ENCODE measurements around the gene IFITM2.
A peak's percentile ranks its signal among the peaks of the same experiment; 100 is the strongest.

Gene IFITM2

DNA sequence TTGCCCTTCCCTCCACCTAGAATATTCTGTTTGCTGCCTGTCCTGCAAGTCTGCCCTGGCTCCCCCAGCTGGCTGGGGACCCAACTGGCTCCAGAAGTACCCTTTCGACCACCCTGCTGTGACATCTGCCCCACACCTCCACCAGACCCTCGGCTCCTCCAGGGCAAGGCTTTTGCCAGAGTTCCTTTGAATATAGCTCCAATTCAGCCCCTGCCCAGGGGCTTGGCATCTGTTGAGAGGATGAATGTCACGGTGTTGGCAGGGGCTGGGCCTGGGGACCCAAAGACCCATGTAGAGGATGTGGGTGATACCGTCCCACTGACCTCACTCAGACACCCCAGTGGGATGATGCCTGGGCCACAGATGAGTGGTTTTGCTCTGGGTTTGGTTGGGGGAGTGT is 25.4 kb upstream of the IFITM2 start:
- DNase-seq, result no peak

DNA sequence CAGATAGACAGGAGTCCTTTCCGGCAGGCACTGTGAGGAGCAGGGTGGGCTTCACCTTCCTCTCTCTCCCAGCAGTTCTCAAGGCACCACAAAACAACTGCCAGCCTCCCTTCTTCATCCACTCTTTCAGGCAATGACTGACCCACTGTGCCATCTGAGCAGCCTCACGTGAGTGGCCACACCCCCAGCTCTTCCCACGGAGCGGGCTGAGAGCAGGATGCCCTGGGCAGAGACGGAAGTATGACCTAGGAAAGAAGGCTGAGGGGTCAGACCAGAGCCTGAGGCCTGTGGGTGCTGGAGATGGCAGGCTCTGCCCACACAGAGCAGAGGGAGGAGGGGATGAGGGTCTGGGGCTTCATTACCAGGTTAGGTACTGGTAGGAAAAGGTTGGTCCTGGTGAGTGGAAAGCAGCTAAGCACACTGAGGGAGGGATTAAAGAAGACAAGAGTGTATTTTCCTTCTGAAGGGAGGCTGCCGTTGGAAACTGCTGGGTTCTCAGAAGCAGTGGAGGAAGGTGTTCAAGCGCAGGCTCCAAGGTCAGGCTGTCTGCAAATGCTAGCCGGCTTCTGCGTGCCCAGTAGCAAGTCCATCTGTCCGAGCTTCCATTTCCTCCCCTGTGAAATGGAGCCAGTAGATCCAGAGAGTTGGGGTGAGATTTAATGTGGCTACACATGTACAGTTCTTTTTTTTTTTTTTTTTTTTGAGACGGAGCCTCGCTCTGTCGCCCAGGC is 24.8 kb upstream of the IFITM2 start:
- no peak for DNase-seq

DNA sequence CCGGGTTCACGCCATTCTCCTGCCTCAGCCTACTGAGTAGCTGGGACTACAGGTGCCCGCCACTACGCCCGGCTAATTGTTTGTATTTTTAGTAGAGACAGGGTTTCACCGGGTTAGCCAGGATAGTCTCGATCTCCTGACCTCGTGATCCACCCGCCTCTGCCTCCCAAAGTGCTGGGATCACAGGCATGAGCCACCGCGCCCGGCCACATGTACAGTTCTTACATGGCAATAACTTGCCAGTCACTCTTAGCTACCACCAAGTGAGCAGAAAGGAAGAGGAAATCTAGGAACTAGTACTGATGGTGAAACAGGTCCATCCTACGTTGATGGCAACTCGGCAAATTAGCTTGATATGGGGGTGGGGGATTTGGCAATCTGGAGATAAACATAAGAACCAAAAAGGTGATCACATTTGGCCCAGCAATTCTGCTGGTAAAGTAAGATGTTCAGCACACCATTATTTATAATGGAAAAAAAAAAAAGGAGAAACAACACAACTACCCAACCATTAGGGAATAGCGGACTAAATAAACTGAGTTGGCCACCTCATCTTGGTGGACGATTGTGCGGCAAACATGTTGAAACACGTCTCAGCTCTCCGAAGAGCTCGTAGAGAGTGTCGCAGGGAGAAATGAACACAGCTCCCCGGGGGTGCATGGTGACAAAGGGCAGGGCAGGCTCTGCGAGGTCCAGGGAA is 24.1 kb upstream of the IFITM2 start:
- no peak for DNase-seq

DNA sequence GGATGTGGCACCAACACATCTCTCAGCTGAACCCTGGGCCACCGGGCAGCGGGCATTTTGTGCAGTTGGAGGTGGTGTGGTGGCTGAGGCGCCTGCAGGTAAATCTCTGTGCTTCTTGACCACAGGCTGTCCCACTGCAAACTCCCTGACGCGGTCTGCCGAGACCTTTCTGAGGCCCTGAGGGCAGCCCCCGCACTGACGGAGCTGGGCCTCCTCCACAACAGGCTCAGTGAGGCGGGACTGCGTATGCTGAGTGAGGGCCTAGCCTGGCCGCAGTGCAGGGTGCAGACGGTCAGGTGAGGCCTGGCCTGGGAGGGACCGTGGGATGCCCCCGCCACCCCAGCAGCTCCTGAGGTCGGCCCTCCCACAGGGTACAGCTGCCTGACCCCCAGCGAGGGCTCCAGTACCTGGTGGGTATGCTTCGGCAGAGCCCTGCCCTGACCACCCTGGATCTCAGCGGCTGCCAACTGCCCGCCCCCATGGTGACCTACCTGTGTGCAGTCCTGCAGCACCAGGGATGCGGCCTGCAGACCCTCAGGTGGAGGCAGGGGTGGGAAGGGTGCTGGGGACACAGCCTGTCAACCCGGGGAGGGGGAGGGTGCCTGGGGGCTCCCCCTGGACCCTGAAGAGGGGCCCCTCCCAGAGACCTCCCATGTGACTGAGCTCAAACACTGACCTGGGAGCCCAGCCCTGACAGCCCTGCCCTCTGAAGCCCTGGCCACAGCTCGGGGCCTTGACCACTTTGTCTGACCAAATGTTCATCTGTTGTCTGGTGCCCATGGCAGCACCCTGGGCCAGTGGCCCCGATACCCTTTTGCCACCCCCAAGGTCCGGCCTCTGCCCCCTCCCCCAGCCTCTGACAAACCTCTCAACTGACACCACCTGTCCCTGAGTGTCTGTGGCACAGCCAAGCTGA is 23.3 kb upstream of the IFITM2 start:
- no peak for DNase-seq

DNA sequence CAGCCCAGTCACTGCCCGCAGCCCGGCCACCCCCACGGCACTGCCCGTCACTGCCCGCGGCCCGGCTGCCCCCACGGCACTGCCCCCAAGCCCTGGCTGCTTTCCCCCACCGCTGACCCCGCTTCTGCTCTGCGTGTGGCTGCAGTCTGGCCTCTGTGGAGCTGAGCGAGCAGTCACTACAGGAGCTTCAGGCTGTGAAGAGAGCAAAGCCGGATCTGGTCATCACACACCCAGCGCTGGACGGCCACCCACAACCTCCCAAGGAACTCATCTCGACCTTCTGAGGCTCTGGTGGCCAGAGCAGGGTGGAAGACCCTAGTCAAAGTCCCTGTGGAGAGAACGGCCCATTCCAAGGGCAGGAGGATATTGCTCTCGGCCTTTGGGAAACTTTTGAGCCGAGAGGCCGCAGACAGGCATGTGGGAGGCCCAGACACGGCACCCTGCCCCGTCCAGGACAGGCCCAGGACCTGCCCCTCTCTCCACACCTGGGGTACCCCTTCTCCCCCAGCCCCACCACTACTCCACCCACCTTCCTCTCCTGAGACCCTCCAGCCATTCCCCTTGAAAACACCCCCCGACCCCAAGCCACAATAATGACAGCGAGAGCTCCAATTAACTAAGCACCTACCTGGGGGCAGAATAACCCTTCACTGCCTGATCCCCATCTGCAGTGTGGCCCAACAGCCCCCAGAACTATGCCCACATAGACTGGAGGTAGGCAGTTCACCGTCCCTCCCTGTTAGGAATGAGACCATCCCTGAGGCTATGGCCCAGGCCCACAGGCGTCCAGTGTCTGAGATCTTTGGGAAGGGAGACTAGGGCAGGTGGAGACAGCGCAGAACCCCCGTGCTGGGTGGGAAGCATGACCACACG is 22.4 kb upstream of the IFITM2 start:
- no peak for DNase-seq

DNA sequence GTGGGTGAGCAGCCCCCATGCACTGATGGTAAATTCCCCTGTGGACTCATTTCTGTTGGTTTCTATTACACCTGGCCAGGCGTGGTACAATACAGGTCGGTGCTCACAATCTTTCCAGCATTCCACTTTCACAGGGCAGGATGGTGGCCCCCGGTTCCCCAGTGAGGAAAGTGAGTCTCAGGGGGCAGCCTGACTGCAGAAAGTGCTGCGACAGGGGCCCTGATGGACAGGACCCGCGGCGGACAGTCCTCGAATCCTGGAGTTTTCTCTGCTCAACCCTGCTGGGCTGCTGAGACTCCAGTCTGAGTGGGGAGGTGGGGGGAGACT is 21.8 kb upstream of the IFITM2 start:
- no peak for DNase-seq

DNA sequence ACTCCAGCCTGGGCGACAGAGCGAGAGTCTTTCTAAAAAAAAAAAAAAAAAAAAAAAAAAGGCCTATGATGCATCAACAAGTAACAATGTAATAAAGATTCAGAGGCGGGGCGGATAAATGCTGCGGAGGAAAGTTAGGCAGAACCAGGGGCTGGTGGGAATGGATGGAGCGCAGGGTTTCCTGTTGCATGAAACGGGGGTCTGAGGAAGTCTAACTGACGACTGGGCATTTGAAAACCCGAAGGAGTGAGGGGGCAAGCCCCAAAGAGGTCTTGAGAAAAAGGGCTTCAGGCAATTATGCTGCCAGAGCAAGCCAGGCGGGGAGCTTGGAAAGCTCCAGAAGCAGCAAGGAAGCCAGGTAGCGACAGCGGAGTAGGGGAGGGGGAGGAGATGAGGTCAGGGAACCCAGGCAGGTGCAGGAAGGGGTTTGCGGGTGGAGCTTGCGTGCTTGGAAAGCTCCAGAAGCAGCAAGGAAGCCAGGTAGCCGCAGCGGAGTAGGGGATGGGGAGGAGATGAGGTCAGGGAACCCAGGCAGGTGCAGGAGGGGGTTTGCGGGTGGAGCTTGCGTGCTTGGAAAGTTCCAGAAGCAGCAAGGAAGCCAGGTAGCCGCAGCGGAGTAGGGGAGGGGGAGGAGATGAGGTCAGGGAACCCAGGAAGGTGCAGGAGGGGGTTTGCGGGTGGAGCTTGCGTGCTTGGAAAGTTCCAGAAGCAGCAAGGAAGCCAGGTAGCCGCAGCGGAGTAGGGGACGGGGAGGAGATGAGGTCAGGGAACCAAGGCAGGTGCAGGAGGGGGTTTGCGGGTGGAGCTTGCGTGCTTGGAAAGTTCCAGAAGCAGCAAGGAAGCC is 20.4 kb upstream of the IFITM2 start:
- DNase-seq, result peak; percentile 79

DNA sequence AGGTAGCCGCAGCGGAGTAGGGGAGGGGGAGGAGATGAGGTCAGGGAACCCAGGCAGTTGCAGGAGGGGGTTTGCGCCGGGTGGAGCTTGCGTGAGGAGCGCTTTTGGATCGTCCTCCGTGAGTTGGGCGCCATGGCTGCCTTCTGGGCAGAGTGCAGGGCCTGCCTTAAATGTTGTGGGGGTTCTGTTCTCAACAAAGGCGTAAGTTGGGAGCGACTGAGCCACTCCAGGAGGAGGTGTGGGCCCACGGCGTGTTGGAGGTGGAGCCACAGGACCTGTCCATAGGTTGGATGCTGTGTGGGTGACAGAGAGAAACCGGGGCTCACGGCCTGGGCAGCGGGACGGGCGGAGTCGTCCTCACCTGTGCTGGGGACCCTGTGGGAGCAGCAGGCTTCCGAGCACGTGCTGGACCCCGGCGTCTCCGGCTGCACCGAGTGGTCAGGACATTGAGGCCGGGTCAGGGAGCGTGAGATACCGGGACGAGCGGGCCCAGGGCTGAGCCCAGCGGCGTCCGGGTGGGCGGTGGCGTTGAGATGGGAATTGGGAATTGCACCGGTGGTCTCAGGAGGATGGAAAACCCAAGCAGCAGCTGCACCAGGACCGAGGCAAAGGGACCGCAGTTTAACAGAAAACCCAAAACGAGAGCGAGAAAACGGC is 19.7 kb upstream of the IFITM2 start:
- DNase-seq, result no peak

DNA sequence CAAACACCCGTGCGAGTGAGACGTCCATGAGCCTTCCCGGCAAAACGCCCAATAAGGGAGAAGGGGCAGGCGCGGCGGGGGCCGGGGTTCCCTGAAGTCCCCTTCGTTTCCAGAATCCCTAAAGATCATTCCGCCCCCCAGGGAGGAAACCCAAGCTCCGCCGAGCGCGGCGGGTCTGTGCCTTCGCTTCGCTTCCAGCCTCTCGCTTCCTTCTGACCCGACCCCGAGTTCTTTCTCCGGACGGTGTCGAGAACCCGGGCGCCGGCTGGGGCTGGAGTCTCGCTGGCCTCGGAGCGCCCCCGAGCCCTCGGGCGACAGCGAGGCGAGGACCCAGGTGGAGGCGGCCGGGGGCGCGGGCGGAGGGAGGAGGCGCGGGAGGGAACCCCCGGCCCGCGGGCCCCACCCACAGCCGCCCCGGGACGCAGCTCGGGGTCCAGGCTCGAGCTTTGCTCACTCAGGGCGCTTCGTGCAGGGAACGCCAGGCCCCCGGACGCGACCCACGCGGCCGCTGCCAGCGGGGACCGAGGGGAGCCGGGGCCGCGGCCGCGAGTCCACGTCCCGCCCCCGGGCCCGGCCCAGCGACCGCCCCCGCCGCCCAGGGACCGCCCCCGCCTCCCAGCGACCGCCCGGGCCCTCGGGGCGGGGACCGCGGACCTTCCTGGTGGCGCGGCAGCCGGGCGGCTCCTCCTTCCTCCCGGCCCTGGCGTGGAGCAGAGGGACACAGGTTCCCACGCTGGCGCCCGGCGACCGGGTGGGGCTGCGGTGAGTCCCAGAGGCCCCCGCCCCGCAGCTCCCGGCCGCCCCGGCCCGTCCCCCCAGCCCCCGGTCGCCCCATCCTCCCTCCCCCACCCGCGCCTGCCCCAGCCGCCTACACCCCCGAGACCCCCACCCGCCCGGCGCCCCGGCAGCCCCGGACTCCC is 18.9 kb upstream of the IFITM2 start, which contains the start of gene PGGHG:
PGGHG (plus strand) TSS at position 649 of the 920 bp plus-strand sequence. CDS start 691 bp downstream, outside the sequence.
- peak; percentile 68 for DNase-seq

DNA sequence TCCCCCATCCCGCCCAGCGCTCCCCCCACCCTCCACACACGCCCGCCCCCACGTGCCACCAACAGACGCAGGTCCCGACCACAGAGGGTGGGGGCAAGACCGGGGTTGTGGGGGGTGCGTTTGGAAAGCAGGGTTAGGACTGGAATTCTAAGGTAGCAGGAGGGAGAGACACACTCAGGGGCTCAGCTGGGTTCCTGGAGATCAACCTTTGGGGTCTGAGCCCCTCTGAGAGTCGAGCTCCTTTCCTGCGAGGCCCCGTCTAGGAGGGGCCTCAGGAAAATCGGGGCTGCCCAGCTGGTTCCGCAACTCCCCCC is 18.3 kb upstream of the IFITM2 start:
- DNase-seq, result no peak

DNA sequence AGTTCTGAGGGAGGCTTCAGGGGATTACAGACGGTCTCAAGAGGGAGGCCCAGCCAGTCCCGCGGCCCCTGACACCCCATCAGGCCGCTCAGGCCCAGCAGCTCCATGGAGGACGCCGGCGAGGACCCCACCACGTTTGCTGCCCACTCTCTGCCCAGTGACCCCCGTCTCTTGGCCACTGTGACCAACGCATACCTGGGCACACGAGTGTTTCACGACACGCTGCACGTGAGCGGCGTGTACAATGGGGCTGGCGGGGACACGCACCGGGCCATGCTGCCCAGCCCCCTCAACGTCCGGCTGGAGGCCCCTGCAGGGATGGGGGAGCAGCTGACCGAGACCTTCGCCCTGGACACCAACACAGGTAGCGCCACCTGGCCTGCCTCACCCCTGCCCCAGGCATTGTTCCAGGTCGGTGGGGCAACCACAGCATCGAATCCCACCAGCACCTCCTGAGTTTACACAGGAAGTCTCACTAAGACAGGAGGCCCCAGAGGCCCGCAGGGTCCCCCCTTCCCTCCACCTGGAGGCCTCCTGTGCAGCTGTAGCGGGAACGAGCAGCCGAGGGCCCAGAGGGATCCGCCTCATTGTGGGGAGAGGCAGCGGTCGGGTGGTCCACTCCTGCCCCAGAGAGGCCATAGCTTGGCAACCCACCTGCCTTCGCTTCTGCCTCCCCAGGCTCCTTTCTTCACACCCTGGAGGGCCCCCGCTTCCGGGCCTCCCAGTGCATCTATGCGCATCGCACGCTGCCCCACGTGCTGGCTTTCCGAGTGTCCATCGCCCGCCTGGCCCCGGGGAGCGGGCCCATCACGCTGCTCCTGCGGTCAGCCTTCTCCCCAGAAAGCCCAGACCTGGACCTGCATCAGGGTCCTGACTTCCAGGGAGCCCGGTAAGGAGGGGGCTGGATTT is 17.6 kb upstream of the IFITM2 start:
- no peak for DNase-seq

DNA sequence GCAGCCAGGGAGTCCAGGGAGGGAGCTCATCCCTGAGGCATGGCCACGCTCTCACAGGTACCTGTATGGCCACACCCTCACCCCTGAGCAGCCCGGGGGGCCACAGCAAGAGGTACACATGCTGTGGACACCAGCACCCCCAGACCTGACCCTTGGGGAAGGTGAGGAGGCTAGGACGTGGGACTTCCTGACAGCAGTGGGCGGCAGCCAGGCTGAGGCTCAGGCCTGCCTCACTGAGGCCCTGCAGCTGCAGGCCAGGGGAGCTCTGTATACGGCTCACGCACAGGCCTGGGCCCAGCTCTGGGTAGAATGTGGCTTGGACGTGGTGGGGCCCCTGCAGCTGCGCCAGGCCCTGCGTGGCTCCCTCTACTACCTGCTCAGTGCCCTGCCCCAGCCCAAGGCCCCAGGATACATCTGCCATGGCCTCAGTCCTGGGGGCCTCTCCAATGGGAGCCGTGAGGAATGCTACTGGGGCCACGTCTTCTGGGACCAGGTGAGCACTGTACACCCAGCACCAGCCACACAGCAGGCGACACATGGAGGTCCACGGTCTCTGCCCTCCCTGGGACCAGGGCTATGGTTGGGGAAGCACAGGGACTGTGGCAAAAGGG is 16.9 kb upstream of the IFITM2 start:
- DNase-seq, result no peak

DNA sequence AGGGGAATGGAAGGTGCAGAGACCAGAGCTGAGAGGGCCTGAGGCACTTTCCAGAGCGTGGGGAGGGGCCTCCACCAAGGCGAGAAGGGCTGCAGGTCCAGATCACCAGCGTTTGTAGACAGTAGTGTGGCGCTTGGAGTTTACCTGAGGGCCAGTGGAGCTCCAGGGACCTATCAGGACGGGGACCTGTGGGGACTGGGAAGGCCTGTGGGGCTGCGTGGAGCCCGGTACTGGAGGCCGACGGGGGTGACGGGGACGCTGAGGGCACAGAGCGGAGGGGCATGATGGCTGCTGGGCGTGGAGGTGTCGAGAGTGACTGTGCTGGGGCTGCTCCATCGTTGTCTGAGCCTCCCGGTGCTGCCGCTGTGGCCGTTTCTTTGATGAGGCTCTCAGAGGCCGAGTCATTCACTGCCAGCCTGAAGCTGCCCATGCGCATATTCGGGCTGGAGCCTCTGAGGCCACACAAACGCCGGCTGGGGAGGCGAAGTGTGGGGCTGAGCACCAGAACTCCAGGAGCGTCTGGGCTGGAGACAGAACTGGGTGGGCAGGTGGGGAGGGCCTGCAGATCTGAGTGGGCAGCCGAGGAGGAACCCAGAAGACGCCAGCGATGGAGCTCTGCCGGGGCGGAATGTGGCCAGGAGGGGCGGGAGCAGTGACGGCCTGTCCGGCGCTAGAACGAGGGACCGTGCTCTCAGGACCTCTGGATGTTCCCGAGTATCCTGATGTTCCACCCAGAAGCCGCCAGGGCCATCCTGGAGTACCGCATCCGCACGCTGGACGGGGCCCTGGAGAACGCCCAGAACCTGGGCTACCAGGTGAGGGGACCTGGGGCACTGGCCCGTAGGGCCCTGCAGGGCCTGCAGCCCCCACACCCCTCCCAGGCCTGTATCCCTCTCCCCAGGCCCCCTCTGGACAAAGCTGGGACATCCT is 16.1 kb upstream of the IFITM2 start:
- DNase-seq, result no peak

DNA sequence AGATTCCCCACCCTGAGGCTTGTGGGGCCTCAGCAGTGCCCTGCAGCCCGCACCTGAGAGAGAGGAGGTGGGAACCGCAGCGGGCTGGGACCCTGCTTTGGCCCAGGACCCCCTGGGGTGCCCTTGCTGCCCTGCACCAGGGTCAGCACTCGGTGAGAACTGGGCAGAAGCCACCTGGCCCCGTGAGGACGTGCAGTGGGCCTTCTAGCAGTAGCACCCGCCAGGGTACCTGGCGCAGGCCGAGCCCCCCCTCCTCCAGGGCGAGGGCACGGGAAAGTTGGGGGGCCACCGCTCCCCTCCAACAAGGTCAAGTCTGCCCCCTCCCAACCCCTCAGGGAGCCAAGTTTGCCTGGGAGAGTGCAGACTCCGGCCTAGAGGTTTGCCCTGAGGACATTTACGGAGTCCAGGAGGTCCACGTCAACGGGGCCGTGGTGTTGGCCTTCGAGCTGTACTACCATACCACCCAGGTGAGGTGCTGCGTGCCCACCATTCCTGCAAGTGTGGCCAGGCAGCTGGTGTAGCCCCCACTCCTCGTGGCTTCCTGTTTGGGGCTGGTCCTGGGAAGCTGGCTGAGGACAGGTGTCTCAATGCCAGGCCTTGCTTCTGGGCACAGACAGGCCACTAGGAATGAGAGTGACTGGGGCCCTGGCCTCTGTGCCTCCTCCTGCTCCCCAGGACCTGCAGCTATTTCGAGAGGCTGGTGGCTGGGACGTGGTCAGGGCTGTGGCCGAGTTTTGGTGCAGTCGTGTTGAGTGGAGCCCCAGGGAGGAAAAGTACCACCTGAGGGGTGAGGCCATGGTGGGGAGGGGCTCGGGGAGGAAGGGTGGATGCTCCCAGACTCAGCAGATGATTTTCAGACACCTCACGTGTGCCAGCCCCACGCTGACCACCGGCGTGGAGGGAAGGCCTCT is 15.2 kb upstream of the IFITM2 start:
- DNase-seq, result no peak

DNA sequence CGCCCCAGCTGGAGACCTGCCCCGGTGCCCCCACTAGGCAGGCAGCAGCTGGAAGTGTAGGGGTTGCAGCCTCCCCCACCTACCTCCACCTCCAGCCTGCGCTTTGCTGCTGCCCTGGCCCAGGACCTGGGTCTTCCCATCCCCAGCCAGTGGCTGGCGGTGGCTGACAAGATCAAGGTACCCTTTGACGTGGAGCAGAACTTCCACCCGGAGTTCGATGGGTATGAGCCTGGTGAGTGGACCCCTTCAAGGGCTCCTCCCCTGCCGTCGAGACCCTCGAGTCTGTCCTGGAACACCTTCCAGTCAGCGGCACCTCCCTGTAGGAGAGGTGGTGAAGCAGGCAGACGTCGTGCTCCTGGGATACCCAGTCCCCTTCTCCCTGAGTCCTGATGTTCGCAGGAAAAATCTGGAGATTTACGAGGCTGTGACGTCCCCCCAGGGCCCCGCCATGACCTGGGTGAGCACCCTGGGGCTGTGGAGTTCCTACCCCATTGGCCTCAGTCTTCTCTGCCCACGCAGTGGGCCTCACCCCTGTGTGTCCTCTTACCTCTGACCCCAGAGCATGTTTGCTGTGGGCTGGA is 14.3 kb upstream of the IFITM2 start:
- DNase-seq, result no peak
